IMR-90 (cell line): ENCODE data around the gene RIPOR3. TPM values are rescaled to one million over a fixed set of nuclear protein-coding genes. Genes with fewer than 3 reads are reported as not detected.

Source experiments
- ATAC-seq: fragments of 200-7000 bp; cut with Tn5 transposase; 2 replicates; pipeline ENCODE4 v1.9.1; 2020; ENCODE audit warnings: low read depth, mild to moderate bottlenecking, moderate library complexity
- BruUV-seq: library from RNA; stranded (reverse); fragments of 400-500 nt; replicated peaks from 2 replicates; lab custom pipeline; 2021; lab: Mats Ljungman, UMichigan
- CTCF ChIA-PET: fragments of 300-600 bp; formaldehyde crosslinking; extraction: SDS; loops from one replicate; lab custom pipeline; 2021; ENCODE audit warnings: antibody characterized with exemption; lab: Yijun Ruan, JAX
- POLR2A ChIA-PET: fragments of 300-600 bp; sonication (Branson Sonifier 250); formaldehyde crosslinking; loops from one replicate; lab custom pipeline; 2022; ENCODE audit warnings: antibody characterized with exemption; ENCODE audit not compliant: unreplicated experiment; lab: Charles Lee
- DNase-seq: peaks from one replicate; pipeline ENCODE4 v3.0.0; 2013
- H2AFZ ChIP-seq: replicated peaks from 2 replicates; pipeline ENCODE3; 2013; ENCODE audit warnings: low read length, mild to moderate bottlenecking; ENCODE audit not compliant: poor library complexity
- H2AK5ac ChIP-seq: 2 replicates; pipeline ENCODE4 v1.6.1; 2013; ENCODE audit warnings: low read depth, low read length, inconsistent platforms
- H2AK9ac ChIP-seq: replicated peaks from 2 replicates; pipeline ENCODE3; 2013; ENCODE audit warnings: mild to moderate bottlenecking, low read depth, low read length, moderate library complexity; ENCODE audit not compliant: poor library complexity
- H2BK120ac ChIP-seq: 2 replicates; pipeline ENCODE4 v1.6.1; 2013; ENCODE audit warnings: low read depth, low read length, inconsistent platforms
- H2BK15ac ChIP-seq: 3 replicates; pipeline ENCODE4 v1.6.1; 2013; ENCODE audit warnings: low read depth, low read length, inconsistent platforms
- H2BK20ac ChIP-seq: 2 replicates; pipeline ENCODE4 v1.6.1; 2013; ENCODE audit warnings: low read depth, mild to moderate bottlenecking, inconsistent platforms, low read length, moderate library complexity
- H2BK5ac ChIP-seq: 2 replicates; pipeline ENCODE4 v1.6.1; 2013; ENCODE audit warnings: mild to moderate bottlenecking, low read depth, low read length, inconsistent platforms; ENCODE audit not compliant: poor library complexity, severe bottlenecking
- H3K14ac ChIP-seq: replicated peaks from 2 replicates; pipeline ENCODE4 v1.6.1; 2013; ENCODE audit warnings: low read depth, low read length, inconsistent platforms
- H3K18ac ChIP-seq: 2 replicates; pipeline ENCODE4 v1.6.1; 2013; ENCODE audit warnings: low read depth, low read length, control low read depth
- H3K23ac ChIP-seq: 2 replicates; pipeline ENCODE4 v1.6.1; 2013; ENCODE audit warnings: low read depth, low read length, inconsistent platforms
- H3K27ac ChIP-seq: 2 replicates; pipeline ENCODE4 v1.5.1; 2013; ENCODE audit warnings: mild to moderate bottlenecking, control low read depth, low read length; ENCODE audit not compliant: insufficient read depth
- H3K27me3 ChIP-seq: 2 replicates; pipeline ENCODE4 v1.6.1; 2013; ENCODE audit warnings: low read length; ENCODE audit not compliant: control insufficient read depth, insufficient read depth
- H3K36me3 ChIP-seq: 2 replicates; pipeline ENCODE4 v1.6.1; 2013; ENCODE audit warnings: low read length, mixed read lengths; ENCODE audit not compliant: control insufficient read depth, insufficient read depth
- H3K4ac ChIP-seq: 2 replicates; pipeline ENCODE4 v1.6.1; 2013; ENCODE audit warnings: low read depth, low read length, inconsistent platforms
- H3K4me1 ChIP-seq: 2 replicates; pipeline ENCODE4 v1.6.1; 2013; ENCODE audit warnings: low read length, mixed read lengths; ENCODE audit not compliant: control insufficient read depth, insufficient read depth
- H3K4me2 ChIP-seq: 2 replicates; pipeline ENCODE4 v1.6.1; 2013; ENCODE audit warnings: low read depth, mild to moderate bottlenecking, control low read depth, low read length, moderate library complexity
- H3K4me3 ChIP-seq: 2 replicates; pipeline ENCODE4 v1.5.1; 2013; ENCODE audit warnings: low read depth, mild to moderate bottlenecking, control low read depth, low read length, moderate library complexity; ENCODE audit not compliant: insufficient read depth
- H3K56ac ChIP-seq: 2 replicates; pipeline ENCODE4 v1.6.1; 2013; ENCODE audit warnings: low read length, inconsistent platforms; ENCODE audit not compliant: insufficient read depth; ENCODE audit errors: extremely low read depth
- H3K79me1 ChIP-seq, 2 experiments: 2 replicates each; pipeline ENCODE4 v1.6.1; 2013; ENCODE audit warnings: low read length in 2 of 2, inconsistent platforms in 1 of 2, low read depth in 1 of 2
- H3K9ac ChIP-seq: 2 replicates; pipeline ENCODE4 v1.6.1; 2013; ENCODE audit warnings: low read depth, low read length, control low read depth
- H3K9me1 ChIP-seq: 2 replicates; pipeline ENCODE4 v1.6.1; 2013; ENCODE audit warnings: low read length, inconsistent platforms; ENCODE audit not compliant: insufficient read depth
- H3K9me3 ChIP-seq: 2 replicates; pipeline ENCODE4 v1.6.1; 2013; ENCODE audit warnings: low read length; ENCODE audit not compliant: control insufficient read depth, insufficient read depth
- H4K20me1 ChIP-seq: 2 replicates; pipeline ENCODE4 v1.6.1; 2013; ENCODE audit warnings: low read length, inconsistent platforms; ENCODE audit not compliant: insufficient read depth
- H4K5ac ChIP-seq: 2 replicates; pipeline ENCODE4 v1.6.1; 2013; ENCODE audit warnings: mild to moderate bottlenecking, low read depth, low read length, control low read depth
- H4K8ac ChIP-seq, 2 experiments: 2 replicates each; pipeline ENCODE4 v1.6.1; 2013; ENCODE audit warnings: low read depth in 2 of 2, low read length in 2 of 2, control low read depth in 1 of 2, inconsistent platforms in 1 of 2
- H4K91ac ChIP-seq: 2 replicates; pipeline ENCODE4 v1.6.1; 2013; ENCODE audit warnings: low read depth, low read length, inconsistent platforms; ENCODE audit not compliant: insufficient read depth
- BHLHE40 ChIP-seq: fragments of 150-350 bp; IDR thresholded peaks from 2 replicates; pipeline ENCODE4 v1.6.1; 2016; ENCODE audit warnings: mild to moderate bottlenecking, low read depth, low read length
- NFE2L2 ChIP-seq: fragments of 150-350 bp; IDR thresholded peaks from 2 replicates; pipeline ENCODE4 v1.6.1; 2016; ENCODE audit warnings: low read depth, mild to moderate bottlenecking, low read length
- WGBS, 2 experiments: methylation state at CpG; one replicate each; pipeline versions ENCODE4 v1.1.5 to v1.1.7; 2013; ENCODE audit warnings: missing lambda C conversion rate in 2 of 2; ENCODE audit not compliant: insufficient read length in 1 of 2; ENCODE audit errors: extremely low coverage in 2 of 2; 5-methylcytosine and 5-hydroxymethylcytosine counted together
- dilution Hi-C: fragments of 300-500 bp; cut with HindIII; formaldehyde crosslinking; loops from one replicate; pipeline ENCODE4 v1.14.3; 2018; ENCODE audit warnings: low sequenced_read_pairs; ENCODE audit not compliant: unreplicated experiment
- in situ Hi-C: fragments of 300-500 bp; cut with MboI; formaldehyde crosslinking; loops from 3 replicates; pipeline ENCODE4 v1.14.3; 2019; ENCODE audit warnings: low sequenced_read_pairs, inconsistent platforms, mixed read lengths
- intact Hi-C: fragments of 100-400 bp; cut with micrococcal nuclease; formaldehyde crosslinking; loops from 2 replicates; pipeline ENCODE4 v1.10.0; 2022
- polyA plus RNA-seq, 3 experiments: library from polyadenylated mRNA; depleted of rRNA; stranded (reverse); fragments of >200 nt; gene quantifications; 2 replicates each; pipeline ENCODE4 v1.2.3, GENCODE V29; 2012; ENCODE audit warnings: low replicate concordance in 1 of 3
- total RNA-seq: library from RNA; depleted of rRNA; stranded (reverse); fragments of >200 nt; gene quantifications from 2 replicates; pipeline ENCODE4 v1.2.3, GENCODE V29; 2012

RIPOR3 gene
- total and polyA plus RNA-seq, 2 of the 4 experiments (the other 2 are of a cell fraction), result 0.54 to 1.7 TPM

DNA sequence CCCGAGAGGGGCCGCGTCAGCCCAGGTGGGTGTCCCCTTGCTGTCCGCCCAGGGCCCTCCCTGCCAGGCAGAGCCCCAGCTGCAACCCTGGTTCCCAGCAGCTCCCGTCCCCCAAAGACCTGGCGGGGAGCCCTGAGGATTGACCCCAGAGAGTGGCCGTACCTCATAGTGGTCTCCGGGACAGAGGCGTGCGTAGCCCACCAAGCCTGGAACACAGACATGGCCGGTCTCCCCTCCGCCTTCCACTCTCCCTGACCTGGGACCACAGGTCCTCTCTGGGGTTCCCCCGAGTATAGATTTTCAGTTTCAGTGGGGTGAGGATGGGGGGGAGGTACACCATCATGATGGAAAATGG, 82.6 kb downstream of the RIPOR3 start:
- POLR2A ChIA-PET, result no interaction called here
- in situ Hi-C loops (no loop called here), intact Hi-C loops (no loop called here), dilution Hi-C loops (no loop called here)
- no peak overlapping the region for H3K4me3 ChIP-seq
- no peak overlapping the region for H2BK15ac ChIP-seq
- no peaks in the 10 kb centered on the region for H3K9me1 ChIP-seq
- H2BK120ac ChIP-seq, result no peak overlapping the region
- H4K20me1 ChIP-seq, result no peaks in the 10 kb centered on the region
- H3K14ac ChIP-seq, result no peak overlapping the region
- BruUV-seq, result no TSS peak
- H2BK20ac ChIP-seq, result no peak overlapping the region
- H3K9ac ChIP-seq, result no peak overlapping the region
- H3K27me3 ChIP-seq, result no peaks in the 10 kb centered on the region
- no peak overlapping the region for H4K91ac ChIP-seq
- H3K9me3 ChIP-seq, result no peaks in the 10 kb centered on the region
- TF ChIP-seq NFE2L2 (no peak), BHLHE40 (no peak)
- no peak overlapping the region for H2BK5ac ChIP-seq
- no peak overlapping the region for H3K18ac ChIP-seq
- H4K8ac ChIP-seq, result no peak overlapping the region
- H4K5ac ChIP-seq, result no peak overlapping the region
- no peaks in the 10 kb centered on the region for H3K79me1 ChIP-seq
- no peak overlapping the region for H2AK5ac ChIP-seq
- ATAC-seq (no peak), DNase-seq (no peak)
- H3K23ac ChIP-seq, result no peak overlapping the region
- H3K36me3 ChIP-seq, result peaks cover 4% of the 10 kb centered on the region
- no peak overlapping the region for H3K4ac ChIP-seq
- WGBS, 2 experiments, result 95% methylated on average over 6 of the region's 13 CpGs; no CpG with 5 or more reads in 1 of the 2 experiments
- CTCF ChIA-PET, result interaction anchor here (0.5 kb wide), 1 partner anchor 112 kb away, joined by 3 read pairs; no protein-coding TSS in a partner anchor
- peak overlapping the region; percentile 21 for H2AFZ ChIP-seq
- H3K4me1 ChIP-seq, result 0 out of 2 replicates have a peak, but pooled peaks cover 4% of the 10 kb centered on the region
- no peak overlapping the region for H2AK9ac ChIP-seq
- H3K56ac ChIP-seq, result no peak overlapping the region
- H3K4me2 ChIP-seq, result no peak overlapping the region
- H3K27ac ChIP-seq, result no peak overlapping the region
